Astrocyte of the spinal cord (primary cell): ENCODE measurements around the gene DDIT4.
"Not testable (repeated sequence)": the region's sequence is repeated elsewhere in the genome, so short reads cannot be mapped to it uniquely, and the experiment has no call there.

Source experiments
- DNase-seq: peaks from one replicate; pipeline ENCODE4 v3.0.0; 2011; ENCODE audit warnings: low read depth, low spot score
- H3K4me3 ChIP-seq: 2 replicates; pipeline ENCODE4 v1.5.1; 2011; ENCODE audit warnings: low read depth, mild to moderate bottlenecking, low read length, moderate library complexity
- CTCF ChIP-seq: IDR thresholded peaks from 2 replicates; pipeline ENCODE4 v1.5.1; 2012; ENCODE audit warnings: low read depth, mild to moderate bottlenecking, low read length, inconsistent platforms
- in situ Hi-C: cut with HindIII; loops from 2 replicates; pipeline ENCODE4 v1.10.0; 2017; ENCODE audit warnings: low sequenced_read_pairs

The DDIT4 gene

GRCh38 chr10:72267819-72268399 is 5.8 kb upstream of the DDIT4 start:
- no peak overlapping the region for H3K4me3 ChIP-seq
- in situ Hi-C loops: no loop called here
- no peak for TF ChIP-seq CTCF
- no peak for DNase-seq

GRCh38 chr10:72268475-72269200 is 5.1 kb upstream of the DDIT4 start:
- DNase-seq, in situ Hi-C loops, H3K4me3 ChIP-seq: not testable (repeated sequence)

- no peak for TF ChIP-seq CTCF
- no peak for DNase-seq
- no peak overlapping the region for H3K4me3 ChIP-seq
- in situ Hi-C loops: no loop called here
These were observed 3.0 kb upstream of the DDIT4 start for GRCh38 chr10:72270607-72271281.

GRCh38 chr10:72272689-72273409 is 875 bp upstream of the DDIT4 start:
- peak; percentile 98 for DNase-seq
- in situ Hi-C loops: no loop called here
- no peak for TF ChIP-seq CTCF
- H3K4me3 ChIP-seq: peak overlapping the region; percentile 96

- H3K4me3 ChIP-seq: peak overlapping the region; percentile 96
- TF ChIP-seq CTCF: no peak
- DNase-seq: no peak
- in situ Hi-C loops: no loop called here
These were observed 547 bp downstream of the DDIT4 start for GRCh38 chr10:72274213-72274729.

- in situ Hi-C loops: no loop called here
- DNase-seq: peak; percentile 76
- TF ChIP-seq CTCF: peak; percentile 75
- peak overlapping the region; percentile 96 for H3K4me3 ChIP-seq
These were observed 1.1 kb downstream of the DDIT4 start for GRCh38 chr10:72274730-72275350.
